MM.1S (cell line): ENCODE results near the gene FLT1.

Experiments used
- DNase-seq: peaks from one replicate; pipeline ENCODE4 v3.0.0-alpha.2; 2015
- H2AFZ ChIP-seq: fragments of 300-600 bp; sonication (generic); 2 replicates; pipeline ENCODE4 v1.6.0; 2016; ENCODE audit warnings: antibody characterized with exemption, low read length
- H3F3A ChIP-seq: fragments of 300-600 bp; sonication (generic); 2 replicates; pipeline ENCODE4 v1.6.1; 2016; ENCODE audit warnings: mild to moderate bottlenecking, antibody characterized with exemption, low read length, moderate library complexity, mixed read lengths; ENCODE audit not compliant: insufficient read depth
- H3K27ac ChIP-seq: fragments of 300-600 bp; sonication (generic); 2 replicates; pipeline ENCODE4 v1.5.1; 2016; ENCODE audit warnings: mild to moderate bottlenecking, low read length
- H3K27me3 ChIP-seq: fragments of 300-600 bp; sonication (generic); replicated peaks from 2 replicates; pipeline ENCODE4 v1.6.0; 2016; ENCODE audit warnings: low read length; ENCODE audit not compliant: insufficient read depth
- H3K36me3 ChIP-seq: fragments of 300-600 bp; sonication (generic); replicated peaks from 2 replicates; pipeline ENCODE4 v1.6.1; 2016; ENCODE audit warnings: mild to moderate bottlenecking, low read length, mixed read lengths; ENCODE audit not compliant: insufficient read depth
- H3K4me1 ChIP-seq: fragments of 300-600 bp; sonication (generic); 2 replicates; pipeline ENCODE4 v1.6.1; 2016; ENCODE audit warnings: low read length, mixed read lengths
- H3K4me2 ChIP-seq: fragments of 300-600 bp; sonication (generic); 2 replicates; pipeline ENCODE4 v1.6.0; 2016; ENCODE audit warnings: low read depth, low read length
- H3K4me3 ChIP-seq: fragments of 300-600 bp; sonication (generic); 2 replicates; pipeline ENCODE4 v1.5.1; 2016; ENCODE audit warnings: low read length, mixed read lengths
- H3K79me2 ChIP-seq: fragments of 300-600 bp; sonication (generic); 2 replicates; pipeline ENCODE4 v1.6.1; 2016; ENCODE audit warnings: mixed run types, low read length, mixed read lengths
- H3K9ac ChIP-seq: fragments of 300-600 bp; sonication (generic); 2 replicates; pipeline ENCODE4 v1.6.1; 2016; ENCODE audit warnings: low read length, mixed read lengths
- H3K9me2 ChIP-seq: fragments of 300-600 bp; sonication (generic); replicated peaks from 2 replicates; pipeline ENCODE4 v1.6.1; 2016; ENCODE audit warnings: mild to moderate bottlenecking, low read length, mixed read lengths; ENCODE audit not compliant: insufficient read depth
- H3K9me3 ChIP-seq: fragments of 300-600 bp; sonication (generic); replicated peaks from 2 replicates; pipeline ENCODE4 v1.6.1; 2016; ENCODE audit warnings: mild to moderate bottlenecking, low read length, mixed read lengths; ENCODE audit not compliant: insufficient read depth
- H4K20me1 ChIP-seq: fragments of 300-600 bp; sonication (generic); 2 replicates; pipeline ENCODE4 v1.6.1; 2016; ENCODE audit warnings: mild to moderate bottlenecking, low read length, moderate library complexity, mixed read lengths; ENCODE audit not compliant: insufficient read depth
- EZH2 ChIP-seq: fragments of 300-600 bp; sonication (generic); optimal IDR thresholded peaks from 2 replicates; pipeline ENCODE3; 2017; ENCODE audit warnings: low read depth, mild to moderate bottlenecking, antibody characterized with exemption, low read length, mixed read lengths
- EZH2phosphoT487 ChIP-seq: fragments of 300-600 bp; sonication (generic); IDR thresholded peaks from 2 replicates; pipeline ENCODE4 v1.6.1; 2018; ENCODE audit warnings: antibody characterized with exemption, low read length
- TF ChIP-seq, protein P1 (sequence below): fragments of 300-600 bp; sonication (generic); IDR thresholded peaks from 2 replicates; pipeline ENCODE4 v1.5.1; 2016; ENCODE audit warnings: antibody characterized with exemption, low read length, mixed read lengths

The FLT1 gene

DNA sequence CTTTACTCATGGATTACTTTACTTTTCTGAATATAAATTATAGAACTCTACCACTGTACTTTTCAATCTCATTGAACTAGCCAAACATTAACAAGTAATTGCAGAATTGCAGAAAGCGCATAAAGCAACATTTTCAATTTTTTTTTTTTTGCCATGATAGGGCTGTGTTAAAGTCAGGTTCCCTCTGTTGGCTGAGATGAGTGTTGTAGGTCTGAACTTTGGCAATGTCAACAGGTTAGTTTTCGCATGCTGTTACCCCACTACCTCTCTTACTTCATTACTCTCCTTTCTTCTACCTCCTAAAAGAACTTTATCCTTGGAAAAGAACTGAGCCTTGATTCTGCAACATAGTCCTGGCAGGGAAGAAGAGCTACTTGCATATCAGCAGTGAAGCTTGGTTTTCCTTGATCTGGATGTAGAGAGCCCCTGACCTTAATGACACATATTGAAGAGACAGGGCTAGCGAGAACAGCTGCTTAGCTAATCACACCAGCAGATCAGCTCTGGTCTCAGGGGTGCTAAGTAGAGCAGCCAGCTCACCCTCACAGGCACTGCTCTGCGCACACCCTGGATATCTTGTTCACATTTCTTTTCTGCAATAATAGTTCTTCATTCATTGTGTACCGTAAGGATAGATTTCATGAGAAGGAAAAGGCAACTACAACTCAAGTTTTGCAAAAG, 119.5 kb downstream of the FLT1 start:
- Histone ChIP-seq H3K27me3 (no peaks in the 10 kb centered on the region), H3K36me3 (no peaks in the 10 kb centered on the region), H3K4me1 (no peaks in the 10 kb centered on the region), H2AFZ (no peak overlapping the region), H3K79me2 (no peaks in the 10 kb centered on the region), H4K20me1 (no peaks in the 10 kb centered on the region), H3K9me2 (no peaks in the 10 kb centered on the region), H3K27ac (no peak overlapping the region), H3K9ac (no peak overlapping the region), H3F3A (no peaks in the 10 kb centered on the region), H3K4me3 (no peak overlapping the region), H3K9me3 (no peaks in the 10 kb centered on the region), H3K4me2 (no peak overlapping the region)
- TF ChIP-seq EZH2phosphoT487 (no peak), EZH2 (no peak)
- TF ChIP-seq, protein P1, sequence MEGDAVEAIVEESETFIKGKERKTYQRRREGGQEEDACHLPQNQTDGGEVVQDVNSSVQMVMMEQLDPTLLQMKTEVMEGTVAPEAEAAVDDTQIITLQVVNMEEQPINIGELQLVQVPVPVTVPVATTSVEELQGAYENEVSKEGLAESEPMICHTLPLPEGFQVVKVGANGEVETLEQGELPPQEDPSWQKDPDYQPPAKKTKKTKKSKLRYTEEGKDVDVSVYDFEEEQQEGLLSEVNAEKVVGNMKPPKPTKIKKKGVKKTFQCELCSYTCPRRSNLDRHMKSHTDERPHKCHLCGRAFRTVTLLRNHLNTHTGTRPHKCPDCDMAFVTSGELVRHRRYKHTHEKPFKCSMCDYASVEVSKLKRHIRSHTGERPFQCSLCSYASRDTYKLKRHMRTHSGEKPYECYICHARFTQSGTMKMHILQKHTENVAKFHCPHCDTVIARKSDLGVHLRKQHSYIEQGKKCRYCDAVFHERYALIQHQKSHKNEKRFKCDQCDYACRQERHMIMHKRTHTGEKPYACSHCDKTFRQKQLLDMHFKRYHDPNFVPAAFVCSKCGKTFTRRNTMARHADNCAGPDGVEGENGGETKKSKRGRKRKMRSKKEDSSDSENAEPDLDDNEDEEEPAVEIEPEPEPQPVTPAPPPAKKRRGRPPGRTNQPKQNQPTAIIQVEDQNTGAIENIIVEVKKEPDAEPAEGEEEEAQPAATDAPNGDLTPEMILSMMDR, result no peak
- no peak for DNase-seq

DNA sequence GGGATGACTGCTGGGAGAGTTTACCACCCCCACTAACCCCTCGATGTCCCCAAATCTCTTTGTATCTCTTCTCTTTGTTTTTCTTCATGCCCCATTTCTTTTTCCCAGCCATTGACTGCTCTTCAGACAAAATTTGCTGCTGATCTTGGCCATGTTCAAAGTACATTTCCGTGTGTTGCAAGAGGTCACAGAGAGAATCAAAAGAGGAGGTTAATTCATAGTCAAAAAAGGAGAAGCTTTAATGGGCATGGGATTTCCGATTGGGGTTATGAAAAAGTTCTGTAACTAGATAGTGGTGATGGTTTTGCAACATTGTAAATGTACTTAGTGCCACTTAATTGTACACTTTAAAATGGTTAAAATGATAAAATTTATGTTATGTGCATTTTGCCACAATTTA, 121.1 kb downstream of the FLT1 start:
- H3K27me3 ChIP-seq, result no peaks in the 10 kb centered on the region
- no peak for DNase-seq
- no peaks in the 10 kb centered on the region for H3K36me3 ChIP-seq
- H3K79me2 ChIP-seq, result no peaks in the 10 kb centered on the region
- H3K27ac ChIP-seq, result no peak overlapping the region
- TF ChIP-seq, protein P1, result no peak
- TF ChIP-seq EZH2, result no peak
- no peak for TF ChIP-seq EZH2phosphoT487
- no peaks in the 10 kb centered on the region for H3K9me3 ChIP-seq
- no peaks in the 10 kb centered on the region for H4K20me1 ChIP-seq
- no peaks in the 10 kb centered on the region for H3K9me2 ChIP-seq
- no peak overlapping the region for H2AFZ ChIP-seq
- H3K4me2 ChIP-seq, result no peak overlapping the region
- no peak overlapping the region for H3K9ac ChIP-seq
- H3K4me1 ChIP-seq, result no peaks in the 10 kb centered on the region
- no peaks in the 10 kb centered on the region for H3F3A ChIP-seq
- H3K4me3 ChIP-seq, result no peak overlapping the region

DNA sequence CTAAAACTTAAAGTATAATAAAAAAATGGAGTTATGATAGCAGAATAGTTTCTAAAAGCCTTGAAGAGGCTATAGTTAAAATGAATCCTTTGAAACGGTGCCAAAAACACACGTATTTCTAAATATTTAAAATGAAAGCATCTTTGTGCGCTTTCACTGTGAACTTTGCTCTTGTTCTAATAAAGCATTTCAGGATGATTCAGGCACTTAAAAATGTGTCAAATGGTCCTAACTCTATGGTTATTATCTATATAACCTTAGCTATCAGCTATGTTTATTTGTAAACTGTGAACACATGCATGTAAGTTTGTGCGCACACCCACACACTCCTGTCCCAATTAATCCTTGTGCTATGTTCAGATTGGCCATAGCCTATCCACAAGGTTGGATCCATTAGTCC, 124.5 kb downstream of the FLT1 start:
- Histone ChIP-seq H3K27me3 (no peaks in the 10 kb centered on the region), H3K4me2 (no peak overlapping the region), H3F3A (no peaks in the 10 kb centered on the region), H3K36me3 (no peaks in the 10 kb centered on the region), H3K9me2 (no peaks in the 10 kb centered on the region), H2AFZ (no peak overlapping the region), H3K27ac (no peak overlapping the region), H3K9me3 (no peaks in the 10 kb centered on the region), H3K79me2 (no peaks in the 10 kb centered on the region), H4K20me1 (no peaks in the 10 kb centered on the region), H3K9ac (no peak overlapping the region), H3K4me3 (no peak overlapping the region), H3K4me1 (no peaks in the 10 kb centered on the region)
- no peak for DNase-seq
- no peak for TF ChIP-seq EZH2
- no peak for TF ChIP-seq EZH2phosphoT487
- TF ChIP-seq, protein P1, result no peak
